Psoas muscle (tissue), 8 donors: Measurements from ENCODE around the gene SPAG6. TPM values are rescaled to one million over a fixed set of nuclear protein-coding genes. Genes with fewer than 3 reads are reported as not detected.

ENCODE experiments used
- ATAC-seq, 4 donors: fragments of 200-7000 bp; cut with Tn5 transposase; one replicate each; pipeline ENCODE4 v1.9.1; 2020; ENCODE audit warnings: moderate library complexity in 3 of 4, mild to moderate bottlenecking in 2 of 4
- DNase-seq, 2 donors: peaks; one replicate each; pipeline ENCODE4 v3.0.0-alpha.2; 2020
- H3K27ac ChIP-seq: fragments of 200-600 bp; one replicate; pipeline ENCODE4 v1.8.0; 2022
- H3K27me3 ChIP-seq, 3 donors: fragments of 200-600 bp in 1 of 3; one replicate each; pipeline versions ENCODE4 v1.6.1 to v1.8.0; 2013 to 2022; ENCODE audit warnings: low read length in 2 of 3, mild to moderate bottlenecking in 2 of 3, moderate library complexity in 1 of 3; ENCODE audit not compliant: insufficient read depth in 3 of 3
- H3K36me3 ChIP-seq, 2 donors: fragments of 200-600 bp in 1 of 2; one replicate each; pipeline versions ENCODE4 v1.6.1 to v1.8.0; 2013 to 2022; ENCODE audit warnings: low read depth in 1 of 2, mild to moderate bottlenecking in 1 of 2, moderate library complexity in 1 of 2; ENCODE audit not compliant: insufficient read depth in 1 of 2
- H3K4me1 ChIP-seq: fragments of 200-600 bp; one replicate; pipeline ENCODE4 v1.8.0; 2022
- H3K4me3 ChIP-seq: fragments of 200-600 bp; one replicate; pipeline ENCODE4 v1.8.0; 2022; ENCODE audit warnings: mild to moderate bottlenecking
- H3K9me3 ChIP-seq: fragments of 200-600 bp; one replicate; pipeline ENCODE4 v1.8.0; 2022
- WGBS, 3 donors: extraction: QIAGEN DNeasy Blood & Tissue Kit; methylation state at CpG; one replicate each; pipeline versions ENCODE4 v1.1.6 to v1.1.7; 2013; 5-methylcytosine and 5-hydroxymethylcytosine counted together
- intact Hi-C, 2 donors: fragments of 100-400 bp; cut with DNase I; formaldehyde crosslinking; loops; one replicate each; pipeline versions ENCODE4 v1.11.0 to v1.14.2; 2022
- polyA plus RNA-seq, 3 donors: library from polyadenylated mRNA; stranded (reverse); fragments of 200-250 nt; gene quantifications; one replicate each; pipeline ENCODE4 v1.2.3, GENCODE V29; 2013
- total RNA-seq, 4 donors: library from RNA; stranded (reverse); fragmentation: NEBNext Ultra II Directional in 2 of 4; extraction: Animal tissue kit (Norgen Biotek cat#: 25700) in 2 of 4; gene quantifications; one replicate each; pipeline versions ENCODE4 v1.2.1 to v1.2.4, GENCODE V29; 2021 to 2023
- TF ChIP-seq, protein P1 (sequence below): fragments of 200-600 bp; IDR thresholded peaks from one replicate; pipeline ENCODE4 v1.8.0; 2022; ENCODE audit warnings: antibody characterized with exemption
- donor health status: healthy with polysubstance abuse.
- donor health status: DM: no; HTN: no; CAD: no; lungs with moderate emphysema.
- donor health status: Bipolar disorder and iron deficiency.
- donor health status: healthy.
- donor health status: DM: yes; HTN: yes; CAD: no.
- donor health status: DM: no; HTN: no; CAD: no.
- donor health status: DM: no; HTN: no; CAD: no.
- donor health status: DM: yes; HTN: yes; CAD: no.

Gene SPAG6
- total and polyA plus RNA-seq, 7 donors: 0.15 TPM; not detected in 6

DNA sequence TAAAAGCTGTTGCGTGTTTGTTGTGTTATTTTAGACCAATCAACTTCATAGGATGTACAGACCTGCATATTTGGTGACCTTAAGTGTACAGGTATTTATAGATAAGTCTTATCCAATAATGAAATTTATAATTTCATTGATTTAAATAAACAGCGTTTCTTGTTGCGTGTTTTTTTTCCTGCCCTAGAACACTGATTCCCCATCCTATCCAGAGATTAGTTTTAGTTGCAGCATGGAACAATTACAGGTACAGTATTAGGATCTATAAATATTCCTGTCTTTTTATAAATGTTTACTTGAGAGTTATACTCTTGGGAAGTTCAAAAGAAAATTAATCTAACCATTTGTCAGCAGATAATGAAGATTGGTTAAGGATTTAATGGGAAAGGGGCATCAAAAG, 26.5 kb upstream of the SPAG6 start:
- peaks cover 32% of the 10 kb centered on the region for H3K4me1 ChIP-seq
- H3K36me3 ChIP-seq: no peaks in the 10 kb centered on the region
- peak overlapping the region; percentile 95 for H3K27ac ChIP-seq
- H3K4me3 ChIP-seq: peak overlapping the region; percentile 0
- intact Hi-C loops: loop anchor here (1.0 to 10.0 kb wide), 6 partner anchors 22 to 824 kb away; partner anchors contain the start of gene MLLT10 (in 1 of the 2)
- 97 to 99% (median 97%) methylated on average over 3 of the region's 3 CpGs for WGBS, 3 donors
- no peaks in the 10 kb centered on the region for H3K9me3 ChIP-seq
- TF ChIP-seq, protein P1, sequence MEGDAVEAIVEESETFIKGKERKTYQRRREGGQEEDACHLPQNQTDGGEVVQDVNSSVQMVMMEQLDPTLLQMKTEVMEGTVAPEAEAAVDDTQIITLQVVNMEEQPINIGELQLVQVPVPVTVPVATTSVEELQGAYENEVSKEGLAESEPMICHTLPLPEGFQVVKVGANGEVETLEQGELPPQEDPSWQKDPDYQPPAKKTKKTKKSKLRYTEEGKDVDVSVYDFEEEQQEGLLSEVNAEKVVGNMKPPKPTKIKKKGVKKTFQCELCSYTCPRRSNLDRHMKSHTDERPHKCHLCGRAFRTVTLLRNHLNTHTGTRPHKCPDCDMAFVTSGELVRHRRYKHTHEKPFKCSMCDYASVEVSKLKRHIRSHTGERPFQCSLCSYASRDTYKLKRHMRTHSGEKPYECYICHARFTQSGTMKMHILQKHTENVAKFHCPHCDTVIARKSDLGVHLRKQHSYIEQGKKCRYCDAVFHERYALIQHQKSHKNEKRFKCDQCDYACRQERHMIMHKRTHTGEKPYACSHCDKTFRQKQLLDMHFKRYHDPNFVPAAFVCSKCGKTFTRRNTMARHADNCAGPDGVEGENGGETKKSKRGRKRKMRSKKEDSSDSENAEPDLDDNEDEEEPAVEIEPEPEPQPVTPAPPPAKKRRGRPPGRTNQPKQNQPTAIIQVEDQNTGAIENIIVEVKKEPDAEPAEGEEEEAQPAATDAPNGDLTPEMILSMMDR: no peak
- ATAC-seq (no peak), DNase-seq (no peak)
- no peaks in the 10 kb centered on the region for H3K27me3 ChIP-seq

DNA sequence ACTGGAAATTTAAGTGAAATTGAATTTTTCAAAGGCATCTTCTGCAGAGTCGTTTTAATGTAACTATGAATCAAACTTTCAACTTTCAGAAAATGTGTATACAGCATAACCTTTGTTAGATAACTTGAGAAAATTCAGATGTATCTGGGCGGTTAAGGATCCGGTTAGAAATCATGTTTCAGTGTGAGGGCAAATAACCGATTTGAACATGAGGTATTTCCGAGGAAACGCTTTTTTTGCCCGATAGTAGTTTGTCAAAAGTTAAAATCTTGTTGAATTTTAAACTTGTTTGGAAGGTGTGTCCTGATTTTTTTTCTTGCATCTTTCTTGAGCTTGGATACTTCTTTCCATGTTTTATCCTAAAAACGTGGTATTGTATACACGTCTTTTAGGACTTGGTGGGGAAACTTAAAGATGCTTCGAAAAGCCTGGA, 25.7 kb upstream of the SPAG6 start:
- H3K27ac ChIP-seq: peak overlapping the region; percentile 78
- intact Hi-C loops: loop anchor here (1.0 to 10.0 kb wide), 6 partner anchors 21 to 825 kb away; partner anchors contain the start of gene MLLT10 (in 1 of the 2)
- DNase-seq (no peak), ATAC-seq (no peak)
- H3K4me1 ChIP-seq: peaks cover 39% of the 10 kb centered on the region
- peak overlapping the region; percentile 63 for H3K4me3 ChIP-seq
- H3K9me3 ChIP-seq: no peaks in the 10 kb centered on the region
- TF ChIP-seq, protein P1: no peak
- no peaks in the 10 kb centered on the region for H3K36me3 ChIP-seq
- no peaks in the 10 kb centered on the region for H3K27me3 ChIP-seq
- 91 to 92% (median 92%) methylated on average over 10 of the region's 10 CpGs for WGBS, 3 donors

GRCh38 chr10:22319980-22320558, 25.2 kb upstream of the SPAG6 start:
- intact Hi-C loops: loop anchor here (1.0 to 10.0 kb wide), 11 partner anchors 20 to 825 kb away; partner anchors contain the start of genes DNAJC1 (in 1 of the 2), MLLT10 (in 1 of the 2), MSRB2 (in 1 of the 2) and SKIDA1 (in 1 of the 2)
- Histone ChIP-seq H3K4me1 (peaks cover 39% of the 10 kb centered on the region), H3K27ac (peak overlapping the region; percentile 78), H3K4me3 (peak overlapping the region; percentile 63), H3K9me3 (no peaks in the 10 kb centered on the region), H3K36me3 (no peaks in the 10 kb centered on the region), H3K27me3 (no peaks in the 10 kb centered on the region)
- DNase-seq (no peak), ATAC-seq (no peak)
- 9 to 12% (median 10%) methylated on average over 30 of the region's 30 CpGs for WGBS, 3 donors
- TF ChIP-seq, protein P1: no peak

DNA sequence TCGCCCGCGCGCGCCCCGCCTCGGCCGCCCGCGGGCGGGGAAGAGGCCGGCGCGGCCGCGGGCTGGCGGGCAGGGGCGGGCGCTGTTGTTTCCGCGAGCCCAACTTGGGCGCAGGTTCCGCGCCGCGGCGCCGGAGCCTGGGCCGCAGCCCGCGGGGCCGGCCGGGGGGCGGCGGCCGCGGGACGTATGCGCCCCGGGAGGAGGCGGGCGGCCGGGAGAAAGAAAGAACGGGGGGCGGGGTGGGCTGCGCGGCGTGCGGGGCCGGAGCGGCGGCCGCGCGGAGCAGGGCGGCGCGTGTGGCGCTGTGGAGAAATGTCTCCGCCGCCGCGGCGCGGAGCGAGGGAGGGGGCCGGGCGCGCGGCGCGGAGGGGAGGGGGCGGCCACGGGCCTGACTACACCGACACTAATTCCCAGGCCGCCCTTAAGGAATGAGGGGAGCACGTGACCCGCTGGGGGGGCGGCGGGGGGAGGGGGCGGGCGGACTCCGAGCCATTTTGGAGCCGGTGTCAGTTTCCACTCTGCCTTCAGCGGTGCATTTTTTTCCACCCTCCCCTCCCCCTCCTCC, 24.6 kb upstream of the SPAG6 start, which contains the start of gene BMI1:
Gene BMI1 (plus strand): TSS at position 509 of the 565 bp plus-strand sequence. CDS start 5,351 bp downstream, outside the sequence.
- ATAC-seq (peak; percentile 80 to 86 (median 81)), DNase-seq (peak; percentile 84 to 91)
- peak within 1 kb of the TSS; percentile 97 for H3K27ac ChIP-seq
- H3K36me3 ChIP-seq: no peaks in the 10 kb centered on the region
- intact Hi-C loops: loop anchor here (2.0 to 10.0 kb wide), 6 partner anchors 68 to 826 kb away; partner anchors contain the start of genes DNAJC1 (in 1 of the 2), MSRB2 (in 1 of the 2) and SKIDA1 (in 1 of the 2)
- no peaks in the 10 kb centered on the region for H3K27me3 ChIP-seq
- peak within 1 kb of the TSS; percentile 93 for H3K4me3 ChIP-seq
- H3K9me3 ChIP-seq: no peaks in the 10 kb centered on the region
- 0 to 1% (median 1%) methylated on average over 16 to 83 of the region's 85 CpGs for WGBS, 3 donors
- TF ChIP-seq, protein P1: no peak
- peaks cover 39% of the 10 kb centered on the region for H3K4me1 ChIP-seq
